Subcutaneous adipose tissue (tissue), 4 donors: Measurements from ENCODE around the gene URB1. TPM values are rescaled to one million over a fixed set of nuclear protein-coding genes. Genes with fewer than 3 reads are reported as not detected.

Source experiments
- total RNA-seq, 4 donors: library from RNA; depleted of rRNA; stranded (reverse); fragments of >200 nt; gene quantifications; one replicate each; pipeline ENCODE4 v1.1.0, GENCODE V29; 2016
- TF ChIP-seq, protein P1 (sequence below): fragments of 450-650 bp; IDR thresholded peaks from one replicate; pipeline ENCODE4 v1.5.1; 2016; ENCODE audit warnings: low read depth, mild to moderate bottlenecking, control low read depth, antibody characterized with exemption, moderate library complexity

The URB1 gene
- total RNA-seq, 4 donors from 2014 or later = 9.3 to 18.6 (median 14.2) TPM

DNA sequence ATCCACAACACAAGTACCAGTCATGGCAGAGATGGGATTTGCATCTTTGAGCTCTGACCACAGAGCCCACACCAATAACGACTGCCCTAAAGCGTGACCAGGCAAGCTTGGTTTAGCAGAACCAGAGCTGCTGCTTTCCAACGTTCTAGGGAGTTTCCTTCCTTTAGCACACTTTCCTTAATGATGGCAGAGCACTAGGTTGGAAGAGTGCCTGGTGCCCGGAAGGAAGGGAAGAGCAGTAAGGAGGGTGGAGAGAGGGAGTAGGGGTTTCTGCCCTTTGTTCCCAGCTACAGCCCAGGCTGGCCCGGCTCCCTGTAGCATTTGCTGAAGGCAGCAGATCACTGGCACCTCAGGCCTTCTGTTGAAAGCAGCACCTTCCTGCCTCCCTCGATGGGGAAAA lies 13.6 kb upstream of the URB1 start:
- TF ChIP-seq, protein P1, sequence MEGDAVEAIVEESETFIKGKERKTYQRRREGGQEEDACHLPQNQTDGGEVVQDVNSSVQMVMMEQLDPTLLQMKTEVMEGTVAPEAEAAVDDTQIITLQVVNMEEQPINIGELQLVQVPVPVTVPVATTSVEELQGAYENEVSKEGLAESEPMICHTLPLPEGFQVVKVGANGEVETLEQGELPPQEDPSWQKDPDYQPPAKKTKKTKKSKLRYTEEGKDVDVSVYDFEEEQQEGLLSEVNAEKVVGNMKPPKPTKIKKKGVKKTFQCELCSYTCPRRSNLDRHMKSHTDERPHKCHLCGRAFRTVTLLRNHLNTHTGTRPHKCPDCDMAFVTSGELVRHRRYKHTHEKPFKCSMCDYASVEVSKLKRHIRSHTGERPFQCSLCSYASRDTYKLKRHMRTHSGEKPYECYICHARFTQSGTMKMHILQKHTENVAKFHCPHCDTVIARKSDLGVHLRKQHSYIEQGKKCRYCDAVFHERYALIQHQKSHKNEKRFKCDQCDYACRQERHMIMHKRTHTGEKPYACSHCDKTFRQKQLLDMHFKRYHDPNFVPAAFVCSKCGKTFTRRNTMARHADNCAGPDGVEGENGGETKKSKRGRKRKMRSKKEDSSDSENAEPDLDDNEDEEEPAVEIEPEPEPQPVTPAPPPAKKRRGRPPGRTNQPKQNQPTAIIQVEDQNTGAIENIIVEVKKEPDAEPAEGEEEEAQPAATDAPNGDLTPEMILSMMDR = no peak

DNA sequence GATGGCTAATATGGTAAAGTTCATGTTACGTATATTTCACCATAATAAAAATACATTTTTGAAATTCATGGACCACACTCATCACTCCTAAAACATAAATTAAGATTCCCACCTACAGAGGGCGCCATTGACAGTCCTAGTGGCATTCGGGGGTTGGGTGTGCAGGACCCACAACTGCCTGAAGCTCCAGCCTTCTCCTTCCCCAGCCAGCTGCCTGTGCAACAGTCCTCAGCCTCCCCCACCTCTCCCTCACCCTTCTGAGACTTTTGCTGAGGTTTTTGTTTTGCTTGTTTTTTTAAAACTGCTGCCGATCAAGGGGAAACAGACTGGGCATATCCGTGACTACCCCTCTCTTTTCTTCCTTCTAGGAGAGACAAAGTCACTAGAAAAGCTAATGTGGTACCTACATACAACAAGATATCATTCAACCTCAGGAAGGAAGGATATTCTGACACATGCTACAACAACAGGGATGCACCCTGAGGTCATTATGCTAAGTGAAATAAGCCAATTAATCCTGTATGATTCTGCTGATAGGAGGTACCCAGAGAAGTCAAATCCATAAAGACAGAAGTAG lies 10.5 kb upstream of the URB1 start:
- TF ChIP-seq, protein P1 = no peak

DNA sequence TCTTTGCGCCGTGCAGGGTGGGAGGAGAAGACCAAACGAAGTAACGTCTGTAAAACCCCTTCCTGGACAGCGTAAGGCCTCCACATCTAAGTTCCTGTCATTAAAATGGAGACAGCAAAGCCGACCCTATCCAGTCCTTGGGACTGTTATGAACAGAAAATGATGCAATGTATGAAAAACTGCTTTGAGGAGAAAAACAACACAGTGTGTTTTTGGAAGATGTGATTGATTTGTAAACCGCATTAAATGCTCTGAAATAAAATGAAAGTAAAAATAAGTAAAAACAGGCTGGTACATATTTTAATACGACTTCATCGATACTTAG lies 827 bp upstream of the URB1 start:
- TF ChIP-seq, protein P1 = no peak

DNA sequence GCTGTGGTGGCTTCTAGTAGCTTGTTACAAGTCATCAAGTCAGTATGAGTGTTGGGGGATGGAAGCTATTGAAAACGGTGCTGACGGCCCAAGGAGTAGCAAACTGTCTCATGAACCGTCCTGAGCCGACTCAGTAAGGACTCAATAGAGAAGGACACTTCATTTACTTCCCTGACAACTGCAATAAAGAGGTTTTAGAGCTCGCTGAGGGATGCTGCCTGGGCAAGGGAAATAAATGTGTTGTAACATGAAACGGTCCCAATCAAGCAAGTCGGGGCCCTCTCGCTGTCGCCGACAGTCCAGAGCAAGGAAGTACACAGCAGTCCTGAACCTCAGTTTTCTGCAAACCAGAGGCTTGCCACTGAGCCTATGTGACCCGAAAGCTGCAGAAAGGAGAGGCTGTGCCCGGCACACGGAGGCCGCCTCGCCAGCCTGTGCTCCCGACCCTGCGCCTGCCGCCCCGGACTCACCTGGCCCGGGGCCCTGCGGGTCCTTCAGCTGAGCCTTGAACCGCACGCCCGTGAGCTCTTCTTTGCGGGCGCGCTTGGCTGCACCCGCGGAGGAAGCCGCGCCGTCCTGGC lies 423 bp downstream of the URB1 start:
- TF ChIP-seq, protein P1 = no peak

DNA sequence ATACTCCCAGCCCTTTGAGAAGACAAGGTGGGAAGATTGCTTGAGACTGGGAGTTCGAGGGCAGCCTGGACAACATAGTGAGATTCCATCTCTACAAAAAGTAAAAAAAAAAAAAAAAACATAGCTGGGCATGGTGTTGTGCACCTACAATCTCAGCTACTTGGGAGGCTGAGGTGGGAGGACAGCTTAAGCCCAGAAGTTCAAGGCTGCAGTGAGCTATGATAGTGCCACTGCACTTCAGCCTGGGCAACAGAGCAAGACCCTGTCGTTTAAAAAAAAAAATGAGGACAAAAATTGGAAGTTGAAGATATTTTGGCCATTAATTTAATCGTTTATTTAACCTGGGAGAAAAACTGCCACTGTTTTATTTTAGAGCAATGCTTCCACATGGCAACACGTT lies 1.1 kb downstream of the URB1 start:
- TF ChIP-seq, protein P1 = no peak

DNA sequence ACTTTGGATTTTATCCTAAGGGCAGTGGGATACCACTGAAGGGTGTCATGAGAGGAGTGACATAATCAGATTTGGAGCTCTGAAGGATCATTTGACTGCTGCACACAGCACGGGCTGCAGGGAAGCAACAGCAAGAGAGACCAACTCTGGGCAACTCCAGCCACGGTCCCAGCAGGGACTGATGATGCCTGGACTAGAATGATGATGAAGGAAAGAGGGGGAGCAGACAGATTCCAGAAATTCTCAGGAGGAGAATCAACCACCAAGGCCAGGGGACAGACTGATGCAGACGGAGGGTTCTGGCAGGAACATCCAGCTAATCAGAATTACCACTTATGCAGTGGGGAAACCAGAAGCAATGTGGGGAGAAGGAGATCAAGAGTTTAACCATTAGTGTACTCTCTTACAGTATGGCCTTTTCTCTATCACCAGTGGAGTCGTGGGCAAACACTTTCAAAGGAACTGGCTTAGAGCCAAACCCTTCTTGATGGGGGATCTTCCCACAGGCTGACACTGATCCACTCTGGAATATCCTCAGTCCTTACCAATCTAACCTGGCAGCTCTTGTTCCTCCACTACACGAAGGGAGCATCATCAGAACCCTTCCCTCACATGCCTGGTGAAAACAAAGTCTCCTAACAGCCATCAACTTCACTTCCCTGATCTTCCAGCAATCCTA lies 3.3 kb downstream of the URB1 start:
- TF ChIP-seq, protein P1 = no peak

DNA sequence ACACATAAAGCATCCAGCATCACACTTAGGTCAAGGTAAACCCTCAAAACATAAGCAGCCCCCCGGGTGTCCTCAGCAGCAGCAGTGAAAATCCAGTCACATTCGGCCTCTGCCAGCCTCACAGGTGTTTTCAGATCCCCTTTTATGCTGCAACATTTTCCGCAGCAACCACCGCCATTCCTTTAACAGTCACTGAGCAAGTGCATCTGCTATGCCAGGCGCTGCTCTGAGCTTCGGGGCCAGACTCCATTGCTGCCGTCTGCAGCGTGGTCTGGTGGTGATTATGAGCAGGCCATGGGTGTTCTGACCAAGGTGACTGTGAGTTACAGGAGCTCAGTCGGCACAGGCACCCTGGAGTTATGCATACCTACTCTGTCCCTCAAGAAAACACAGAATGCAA lies 4.5 kb downstream of the URB1 start:
- TF ChIP-seq, protein P1 = no peak
